T-helper 1 cell (primary cell): Measurements from ENCODE around the gene RXRA.
A peak's percentile ranks its signal among the peaks of the same experiment; 100 is the strongest.

Experiments
- DNase-seq, 5 donors: peaks; one replicate each; pipeline ENCODE4 v3.0.0-alpha.2; 2012 to 2020
- total RNA-seq, 4 donors: gene quantifications; one replicate each; lab custom pipeline; 2026; lab: John Stamatoyannopoulos, UW

The RXRA gene
- total RNA-seq, result 12.3 to 19.0 (median 18.1) reads per million in 4 donors

- DNase-seq, result peak in 4 of 5 donors; percentile 64 to 77 (median 66)
Measured at GRCh38 chr9:134325813-134326723, at the start of gene RXRA. Gene RXRA (plus strand): TSS chr9:134326455. CDS start chr9:134326632, 177 bp downstream.

GRCh38 chr9:134278286-134278685 is 48.0 kb upstream of the RXRA start:
- DNase-seq, result no peak

- DNase-seq, result no peak
Measured at GRCh38 chr9:134278974-134279640, 47.1 kb upstream of the RXRA start.

GRCh38 chr9:134282138-134282650 is 44.1 kb upstream of the RXRA start:
- DNase-seq, result no peak

- DNase-seq, result no peak
Measured at GRCh38 chr9:134283111-134283515, 43.1 kb upstream of the RXRA start.

- no peak for DNase-seq
Measured at GRCh38 chr9:134283692-134284265, 42.5 kb upstream of the RXRA start.

- no peak for DNase-seq
Measured at GRCh38 chr9:134284273-134284672, 42.0 kb upstream of the RXRA start.

- no peak for DNase-seq
Measured at GRCh38 chr9:134284741-134285140, 41.5 kb upstream of the RXRA start.

GRCh38 chr9:134285215-134285845 is 40.9 kb upstream of the RXRA start:
- no peak for DNase-seq

GRCh38 chr9:134286471-134287245 is 39.6 kb upstream of the RXRA start:
- DNase-seq, result no peak

- no peak for DNase-seq
Measured at GRCh38 chr9:134287591-134288491, 38.4 kb upstream of the RXRA start.

- no peak for DNase-seq
Measured at GRCh38 chr9:134288746-134289145, 37.5 kb upstream of the RXRA start.

- no peak for DNase-seq
Measured at GRCh38 chr9:134289241-134289875, 36.9 kb upstream of the RXRA start.

GRCh38 chr9:134290603-134291451 is 35.4 kb upstream of the RXRA start:
- DNase-seq, result no peak

- no peak for DNase-seq
Measured at GRCh38 chr9:134291452-134291881, 34.8 kb upstream of the RXRA start.

- DNase-seq, result no peak
Measured at GRCh38 chr9:134291961-134292871, 34.0 kb upstream of the RXRA start.

GRCh38 chr9:134293031-134293521 is 33.2 kb upstream of the RXRA start:
- no peak for DNase-seq

GRCh38 chr9:134293611-134294152 is 32.6 kb upstream of the RXRA start:
- no peak for DNase-seq
